ENCODE data around the gene UGP2. TPM values are rescaled to one million over a fixed set of nuclear protein-coding genes. Genes with fewer than 3 reads are reported as not detected.

UGP2 gene
- total and polyA plus RNA-seq, 2 of the 8 experiments (the other 6 are each of a cell fraction or from before 2014, with no cell fraction given), result 278 to 956 TPM

DNA sequence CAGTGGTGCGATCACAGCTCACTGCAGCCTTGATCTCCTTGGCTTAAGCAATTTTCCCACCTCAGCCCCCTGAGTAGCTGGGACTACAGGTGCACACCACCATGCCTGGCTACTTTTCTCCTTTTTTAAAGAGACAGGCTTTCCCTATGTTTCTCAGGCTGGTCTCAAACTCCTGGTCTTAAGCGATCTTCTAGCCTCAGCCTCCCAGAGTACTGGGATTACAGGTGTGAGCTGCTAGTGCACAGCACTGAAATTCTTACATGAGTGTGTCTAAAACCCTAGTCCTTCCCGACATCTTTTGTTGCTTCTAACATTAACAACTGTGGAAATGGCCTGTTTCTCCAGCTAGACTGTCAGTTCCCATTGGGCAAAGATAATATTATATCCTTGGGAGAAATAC, 2.9 kb downstream of the UGP2 start (continued):
- TF ChIP-seq, protein P1, sequence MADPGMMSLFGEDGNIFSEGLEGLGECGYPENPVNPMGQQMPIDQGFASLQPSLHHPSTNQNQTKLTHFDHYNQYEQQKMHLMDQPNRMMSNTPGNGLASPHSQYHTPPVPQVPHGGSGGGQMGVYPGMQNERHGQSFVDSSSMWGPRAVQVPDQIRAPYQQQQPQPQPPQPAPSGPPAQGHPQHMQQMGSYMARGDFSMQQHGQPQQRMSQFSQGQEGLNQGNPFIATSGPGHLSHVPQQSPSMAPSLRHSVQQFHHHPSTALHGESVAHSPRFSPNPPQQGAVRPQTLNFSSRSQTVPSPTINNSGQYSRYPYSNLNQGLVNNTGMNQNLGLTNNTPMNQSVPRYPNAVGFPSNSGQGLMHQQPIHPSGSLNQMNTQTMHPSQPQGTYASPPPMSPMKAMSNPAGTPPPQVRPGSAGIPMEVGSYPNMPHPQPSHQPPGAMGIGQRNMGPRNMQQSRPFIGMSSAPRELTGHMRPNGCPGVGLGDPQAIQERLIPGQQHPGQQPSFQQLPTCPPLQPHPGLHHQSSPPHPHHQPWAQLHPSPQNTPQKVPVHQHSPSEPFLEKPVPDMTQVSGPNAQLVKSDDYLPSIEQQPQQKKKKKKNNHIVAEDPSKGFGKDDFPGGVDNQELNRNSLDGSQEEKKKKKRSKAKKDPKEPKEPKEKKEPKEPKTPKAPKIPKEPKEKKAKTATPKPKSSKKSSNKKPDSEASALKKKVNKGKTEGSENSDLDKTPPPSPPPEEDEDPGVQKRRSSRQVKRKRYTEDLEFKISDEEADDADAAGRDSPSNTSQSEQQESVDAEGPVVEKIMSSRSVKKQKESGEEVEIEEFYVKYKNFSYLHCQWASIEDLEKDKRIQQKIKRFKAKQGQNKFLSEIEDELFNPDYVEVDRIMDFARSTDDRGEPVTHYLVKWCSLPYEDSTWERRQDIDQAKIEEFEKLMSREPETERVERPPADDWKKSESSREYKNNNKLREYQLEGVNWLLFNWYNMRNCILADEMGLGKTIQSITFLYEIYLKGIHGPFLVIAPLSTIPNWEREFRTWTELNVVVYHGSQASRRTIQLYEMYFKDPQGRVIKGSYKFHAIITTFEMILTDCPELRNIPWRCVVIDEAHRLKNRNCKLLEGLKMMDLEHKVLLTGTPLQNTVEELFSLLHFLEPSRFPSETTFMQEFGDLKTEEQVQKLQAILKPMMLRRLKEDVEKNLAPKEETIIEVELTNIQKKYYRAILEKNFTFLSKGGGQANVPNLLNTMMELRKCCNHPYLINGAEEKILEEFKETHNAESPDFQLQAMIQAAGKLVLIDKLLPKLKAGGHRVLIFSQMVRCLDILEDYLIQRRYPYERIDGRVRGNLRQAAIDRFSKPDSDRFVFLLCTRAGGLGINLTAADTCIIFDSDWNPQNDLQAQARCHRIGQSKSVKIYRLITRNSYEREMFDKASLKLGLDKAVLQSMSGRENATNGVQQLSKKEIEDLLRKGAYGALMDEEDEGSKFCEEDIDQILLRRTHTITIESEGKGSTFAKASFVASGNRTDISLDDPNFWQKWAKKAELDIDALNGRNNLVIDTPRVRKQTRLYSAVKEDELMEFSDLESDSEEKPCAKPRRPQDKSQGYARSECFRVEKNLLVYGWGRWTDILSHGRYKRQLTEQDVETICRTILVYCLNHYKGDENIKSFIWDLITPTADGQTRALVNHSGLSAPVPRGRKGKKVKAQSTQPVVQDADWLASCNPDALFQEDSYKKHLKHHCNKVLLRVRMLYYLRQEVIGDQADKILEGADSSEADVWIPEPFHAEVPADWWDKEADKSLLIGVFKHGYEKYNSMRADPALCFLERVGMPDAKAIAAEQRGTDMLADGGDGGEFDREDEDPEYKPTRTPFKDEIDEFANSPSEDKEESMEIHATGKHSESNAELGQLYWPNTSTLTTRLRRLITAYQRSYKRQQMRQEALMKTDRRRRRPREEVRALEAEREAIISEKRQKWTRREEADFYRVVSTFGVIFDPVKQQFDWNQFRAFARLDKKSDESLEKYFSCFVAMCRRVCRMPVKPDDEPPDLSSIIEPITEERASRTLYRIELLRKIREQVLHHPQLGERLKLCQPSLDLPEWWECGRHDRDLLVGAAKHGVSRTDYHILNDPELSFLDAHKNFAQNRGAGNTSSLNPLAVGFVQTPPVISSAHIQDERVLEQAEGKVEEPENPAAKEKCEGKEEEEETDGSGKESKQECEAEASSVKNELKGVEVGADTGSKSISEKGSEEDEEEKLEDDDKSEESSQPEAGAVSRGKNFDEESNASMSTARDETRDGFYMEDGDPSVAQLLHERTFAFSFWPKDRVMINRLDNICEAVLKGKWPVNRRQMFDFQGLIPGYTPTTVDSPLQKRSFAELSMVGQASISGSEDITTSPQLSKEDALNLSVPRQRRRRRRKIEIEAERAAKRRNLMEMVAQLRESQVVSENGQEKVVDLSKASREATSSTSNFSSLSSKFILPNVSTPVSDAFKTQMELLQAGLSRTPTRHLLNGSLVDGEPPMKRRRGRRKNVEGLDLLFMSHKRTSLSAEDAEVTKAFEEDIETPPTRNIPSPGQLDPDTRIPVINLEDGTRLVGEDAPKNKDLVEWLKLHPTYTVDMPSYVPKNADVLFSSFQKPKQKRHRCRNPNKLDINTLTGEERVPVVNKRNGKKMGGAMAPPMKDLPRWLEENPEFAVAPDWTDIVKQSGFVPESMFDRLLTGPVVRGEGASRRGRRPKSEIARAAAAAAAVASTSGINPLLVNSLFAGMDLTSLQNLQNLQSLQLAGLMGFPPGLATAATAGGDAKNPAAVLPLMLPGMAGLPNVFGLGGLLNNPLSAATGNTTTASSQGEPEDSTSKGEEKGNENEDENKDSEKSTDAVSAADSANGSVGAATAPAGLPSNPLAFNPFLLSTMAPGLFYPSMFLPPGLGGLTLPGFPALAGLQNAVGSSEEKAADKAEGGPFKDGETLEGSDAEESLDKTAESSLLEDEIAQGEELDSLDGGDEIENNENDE (IDR thresholded peaks at IDR 0.05; ENCODE audit: insufficient replicate concordance, low read length), result no peak
- TF ChIP-seq TAF7 (optimal IDR thresholded peaks at IDR 0.05; ENCODE audit: borderline replicate concordance, low read depth, low read length), result peak; percentile 41
- TF ChIP-seq POLR2AphosphoS5 (IDR thresholded peaks at IDR 0.05; ENCODE audit: low read depth, low read length), result peak; percentile 60; the same call in 1 of the 2 replicates
- no peak for TF ChIP-seq POU5F1 (IDR thresholded peaks at IDR 0.05; ENCODE audit: low read depth, low read length)
- TF ChIP-seq, protein P2, sequence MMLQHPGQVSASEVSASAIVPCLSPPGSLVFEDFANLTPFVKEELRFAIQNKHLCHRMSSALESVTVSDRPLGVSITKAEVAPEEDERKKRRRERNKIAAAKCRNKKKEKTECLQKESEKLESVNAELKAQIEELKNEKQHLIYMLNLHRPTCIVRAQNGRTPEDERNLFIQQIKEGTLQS (IDR thresholded peaks at IDR 0.05; ENCODE audit: insufficient read depth, low read depth, low read length), result no peak
- TF ChIP-seq ZNF274 (IDR thresholded peaks at IDR 0.05; ENCODE audit: borderline replicate concordance, extremely low read depth, low read length), result no peak

Data from H1 (cell line).